GM21390 (cell line): Measurements from ENCODE around the gene PRKX.
"Not testable (repeated sequence)": the region's sequence is repeated elsewhere in the genome, so short reads cannot be mapped to it uniquely, and the experiment has no call there.

ENCODE experiments used
- ATAC-seq: cut with Tn5 transposase; IDR thresholded peaks from one replicate; pipeline ENCODE4 v1.9.1; 2021; ENCODE audit not compliant: unreplicated experiment

PRKX gene

GRCh38 chrX:3585719-3586118 is 127.7 kb downstream of the PRKX start:
- ATAC-seq = no peak

DNA sequence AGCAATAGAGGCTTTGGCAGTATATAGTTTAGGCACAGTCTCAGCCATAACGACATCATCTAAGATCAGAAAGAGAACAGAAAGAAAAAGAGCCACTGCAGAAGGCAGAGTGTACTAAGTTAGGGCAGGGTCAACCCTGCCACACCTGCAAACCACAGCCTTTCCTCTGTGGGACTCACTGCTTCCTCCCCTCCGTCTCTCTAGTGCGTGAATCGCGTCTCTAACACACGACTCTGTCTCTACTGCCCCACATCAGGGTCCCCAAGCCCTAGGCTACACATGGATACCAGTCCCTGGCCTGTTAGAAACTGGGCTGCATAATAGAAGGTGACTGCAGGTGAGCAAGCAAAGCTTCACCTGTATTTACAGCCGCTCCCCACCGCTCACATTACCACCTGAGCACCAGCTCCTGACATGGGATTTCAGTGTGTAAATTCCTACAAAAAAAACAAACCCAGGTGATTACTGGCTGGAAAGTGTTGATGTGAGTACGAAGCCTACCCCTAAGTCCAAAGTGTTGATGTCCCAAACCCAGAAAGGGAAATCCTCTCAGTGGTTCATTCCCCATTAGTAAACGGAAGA is 128.9 kb downstream of the PRKX start:
- no peak for ATAC-seq

GRCh38 chrX:3582451-3582850 is 131.0 kb downstream of the PRKX start:
- ATAC-seq = no peak

DNA sequence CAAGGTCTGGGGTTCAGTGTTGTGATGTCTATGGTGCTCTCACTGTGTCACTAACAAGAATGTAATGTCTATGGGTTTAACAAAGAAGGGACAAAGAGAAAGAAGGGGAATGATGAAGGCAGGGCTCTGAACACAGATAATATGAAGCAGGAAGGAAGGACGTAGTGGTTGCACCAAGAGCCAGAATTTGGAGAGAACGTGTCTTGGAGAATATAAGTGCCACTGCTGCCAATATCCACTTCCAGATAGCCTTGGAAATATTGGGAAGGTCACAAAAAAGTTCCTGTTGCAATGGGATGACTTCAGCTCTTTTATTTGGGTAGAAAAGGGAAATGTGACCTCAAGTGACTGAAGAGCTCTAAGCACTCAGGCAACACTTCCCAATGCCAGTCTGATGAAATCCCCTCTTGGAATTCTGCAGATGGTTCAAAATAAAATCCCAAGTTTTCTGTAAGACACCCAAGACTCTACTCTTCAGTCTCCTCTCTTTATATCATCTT is 131.8 kb downstream of the PRKX start:
- ATAC-seq = no peak

GRCh38 chrX:3577551-3577950 is 135.9 kb downstream of the PRKX start:
- no peak for ATAC-seq

- ATAC-seq = no peak
These were observed 136.5 kb downstream of the PRKX start for GRCh38 chrX:3576886-3577501.

DNA sequence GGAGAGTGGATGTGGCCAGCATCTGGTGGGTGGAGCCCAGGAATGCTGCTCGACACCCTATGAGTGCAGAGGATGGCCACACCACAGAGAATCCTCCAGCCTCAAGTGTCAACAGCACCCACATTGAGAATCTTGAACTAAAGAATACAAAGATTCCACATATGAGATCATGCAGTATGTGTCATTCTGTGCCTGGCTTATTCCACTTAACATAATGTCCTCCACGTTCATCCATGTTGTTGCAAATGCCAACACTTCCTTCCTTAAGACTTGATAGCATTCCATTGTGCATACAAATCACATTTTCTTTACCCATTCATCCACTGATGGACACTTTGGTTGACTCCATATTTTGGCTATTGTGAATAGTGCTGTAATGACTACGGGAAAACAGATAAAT is 145.8 kb downstream of the PRKX start:
- ATAC-seq = no peak

DNA sequence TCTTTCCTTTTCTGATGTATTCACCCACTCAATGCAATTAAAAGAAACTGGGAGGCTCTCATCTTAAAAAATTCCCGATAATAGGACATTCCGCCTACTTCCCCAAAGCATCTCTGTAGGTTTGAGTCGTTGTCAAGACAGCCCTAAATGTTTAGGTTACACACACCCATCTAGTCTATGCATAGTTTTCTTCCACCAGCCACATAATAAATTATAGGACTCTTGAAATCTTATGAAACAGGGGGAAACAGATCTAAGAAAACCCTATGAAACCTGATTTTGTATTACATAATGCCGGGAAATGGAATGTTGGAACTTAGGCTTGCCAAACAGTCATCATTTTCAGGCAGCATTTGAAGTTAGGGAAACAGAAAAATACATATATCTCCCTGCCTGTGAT is 150.0 kb downstream of the PRKX start:
- no peak for ATAC-seq

GRCh38 chrX:3560010-3560409 is 153.4 kb downstream of the PRKX start:
- not testable (repeated sequence) for ATAC-seq
